ENCODE results near the gene SHISAL1. TPM values are rescaled to one million over a fixed set of nuclear protein-coding genes. Genes with fewer than 3 reads are reported as not detected.
A peak's percentile ranks its signal among the peaks of the same experiment; 100 is the strongest.
"Not testable (repeated sequence)": the region's sequence is repeated elsewhere in the genome, so short reads cannot be mapped to it uniquely, and the experiment has no call there.

Gene SHISAL1
- total and polyA plus RNA-seq, 4 donors, result 0.12 to 0.74 (median 0.34) TPM

GRCh38 chr22:44326491-44326885 lies 13.7 kb upstream of the SHISAL1 start:
- H3K4me3 ChIP-seq, result no peak overlapping the region
- H3K27ac ChIP-seq (ENCODE audit: low read depth in 1 of 2, low read length in 1 of 2), result no peak overlapping the region
- no peaks in the 10 kb centered on the region for H3K36me3 ChIP-seq (ENCODE audit: control insufficient read depth in 4 of 4, insufficient read depth in 4 of 4, low read length in 4 of 4)
- DNase-seq (no peak), ATAC-seq (ENCODE audit: insufficient read depth, low FRiP score) (no peak)
- WGBS, 2 donors, result 76 to 78% methylated on average over 7 of the region's 7 CpGs
- H3K9ac ChIP-seq (ENCODE audit: insufficient read depth in 1 of 2, low read length in 2 of 2), result peak overlapping the region in 1 of 2 donors; percentile 91
- no peak for TF ChIP-seq CTCF (IDR thresholded peaks at IDR 0.05; ENCODE audit: control extremely low read depth, extremely low read depth)
- H3K27me3 ChIP-seq (ENCODE audit: control insufficient read depth in 3 of 3, insufficient read depth in 3 of 3, low read length in 2 of 3), result peaks cover 12 to 26% (median 12%) of the 10 kb centered on the region in 3 donors
- H3K4me1 ChIP-seq (ENCODE audit: control insufficient read depth in 5 of 5, insufficient read depth in 5 of 5, low read length in 5 of 5), result peaks cover 0 to 15% (median 0%) of the 10 kb centered on the region in 5 donors
- no peaks in the 10 kb centered on the region for H3K9me3 ChIP-seq (ENCODE audit: control insufficient read depth in 4 of 4, insufficient read depth in 3 of 4, low read length in 3 of 4)

GRCh38 chr22:44325718-44326490 lies 13.2 kb upstream of the SHISAL1 start:
- H3K4me1 ChIP-seq (ENCODE audit: control insufficient read depth in 5 of 5, insufficient read depth in 5 of 5, low read length in 5 of 5), result peaks cover 0 to 15% (median 0%) of the 10 kb centered on the region in 5 donors
- H3K9me3 ChIP-seq (ENCODE audit: control insufficient read depth in 4 of 4, insufficient read depth in 3 of 4, low read length in 3 of 4), result no peaks in the 10 kb centered on the region
- peak overlapping the region; percentile 3 for H3K4me3 ChIP-seq
- H3K36me3 ChIP-seq (ENCODE audit: control insufficient read depth in 4 of 4, insufficient read depth in 4 of 4, low read length in 4 of 4), result no peaks in the 10 kb centered on the region
- ATAC-seq (ENCODE audit: insufficient read depth, low FRiP score), result no peak
- H3K27me3 ChIP-seq (ENCODE audit: control insufficient read depth in 3 of 3, insufficient read depth in 3 of 3, low read length in 2 of 3), result peaks cover 10 to 25% (median 12%) of the 10 kb centered on the region in 3 donors
- 16% methylated on average over 25 of the region's 25 CpGs for WGBS, 2 donors
- H3K9ac ChIP-seq (ENCODE audit: insufficient read depth in 1 of 2, low read length in 2 of 2), result peak overlapping the region; percentile 33 to 91
- no peak overlapping the region for H3K27ac ChIP-seq (ENCODE audit: low read depth in 1 of 2, low read length in 1 of 2)
- TF ChIP-seq CTCF (IDR thresholded peaks at IDR 0.05; ENCODE audit: control extremely low read depth, extremely low read depth), result no peak
- DNase-seq, result peak; percentile 51 to 79 (median 75)

DNA sequence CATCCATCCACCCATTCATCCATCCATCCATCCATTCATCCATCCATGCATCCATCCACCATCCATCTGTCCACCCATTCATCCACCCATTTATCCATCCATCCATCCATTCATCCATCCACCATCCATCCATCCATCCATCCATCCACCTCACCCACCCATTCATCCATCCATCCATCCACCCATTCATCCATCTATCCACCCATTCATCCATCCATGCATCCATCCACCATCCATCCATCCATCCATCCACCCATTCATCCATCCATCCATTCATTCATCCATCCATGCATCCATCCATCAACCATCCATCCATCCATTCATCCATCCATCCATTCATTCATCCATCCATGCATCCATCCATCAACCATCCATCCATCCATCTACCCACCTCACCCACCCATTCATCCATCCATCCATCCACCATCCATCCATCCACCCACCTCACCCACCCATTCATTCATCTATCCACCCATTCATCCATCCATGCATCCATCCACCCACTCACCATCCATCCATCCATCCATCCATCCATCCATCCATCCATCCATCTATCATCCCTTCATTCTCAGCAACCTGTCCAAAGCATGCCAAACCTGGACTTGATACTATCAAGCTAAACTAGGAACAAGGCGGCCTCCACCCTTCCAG lies 10.5 kb upstream of the SHISAL1 start:
- not testable (repeated sequence) for H3K27ac ChIP-seq (ENCODE audit: low read depth in 1 of 2, low read length in 1 of 2); H3K9ac ChIP-seq (ENCODE audit: insufficient read depth in 1 of 2, low read length in 2 of 2); H3K36me3 ChIP-seq (ENCODE audit: control insufficient read depth in 4 of 4, insufficient read depth in 4 of 4, low read length in 4 of 4); ATAC-seq (ENCODE audit: insufficient read depth, low FRiP score); H3K4me3 ChIP-seq; H3K9me3 ChIP-seq (ENCODE audit: control insufficient read depth in 4 of 4, insufficient read depth in 3 of 4, low read length in 3 of 4); DNase-seq; H3K27me3 ChIP-seq (ENCODE audit: control insufficient read depth in 3 of 3, insufficient read depth in 3 of 3, low read length in 2 of 3)
- H3K4me1 ChIP-seq (ENCODE audit: control insufficient read depth in 5 of 5, insufficient read depth in 5 of 5, low read length in 5 of 5), result peaks cover 0 to 15% (median 0%) of the 10 kb centered on the region in 5 donors
- 91 to 96% methylated on average over 1 of the region's 1 CpG for WGBS, 2 donors

- no peak for ATAC-seq (ENCODE audit: insufficient read depth, low FRiP score)
- no peaks in the 10 kb centered on the region for H3K36me3 ChIP-seq (ENCODE audit: control insufficient read depth in 4 of 4, insufficient read depth in 4 of 4, low read length in 4 of 4)
These were observed 6.9 kb upstream of the SHISAL1 start for GRCh38 chr22:44319685-44320084.

More at GRCh38 chr22:44319685-44320084, 6.9 kb upstream of the SHISAL1 start:
- Histone ChIP-seq H3K4me1 (ENCODE audit: control insufficient read depth in 5 of 5, insufficient read depth in 5 of 5, low read length in 5 of 5) (no peaks in the 10 kb centered on the region), H3K27me3 (ENCODE audit: control insufficient read depth in 3 of 3, insufficient read depth in 3 of 3, low read length in 2 of 3) (peaks cover 0 to 3% (median 0%) of the 10 kb centered on the region in 3 donors), H3K4me3 (no peak overlapping the region), H3K9ac (ENCODE audit: insufficient read depth in 1 of 2, low read length in 2 of 2) (no peak overlapping the region), H3K9me3 (ENCODE audit: control insufficient read depth in 4 of 4, insufficient read depth in 3 of 4, low read length in 3 of 4) (no peaks in the 10 kb centered on the region), H3K27ac (ENCODE audit: low read depth in 1 of 2, low read length in 1 of 2) (no peak overlapping the region)
- DNase-seq, result no peak
- WGBS, 2 donors, result 84 to 89% methylated on average over 9 of the region's 9 CpGs
- TF ChIP-seq CTCF (IDR thresholded peaks at IDR 0.05; ENCODE audit: control extremely low read depth, extremely low read depth), result no peak
